ENCODE data around the gene KCNG4. TPM values are rescaled to one million over a fixed set of nuclear protein-coding genes. Genes with fewer than 3 reads are reported as not detected.

The KCNG4 gene
- polyA plus RNA-seq, 1 donor from 2014 or later = not detected

DNA sequence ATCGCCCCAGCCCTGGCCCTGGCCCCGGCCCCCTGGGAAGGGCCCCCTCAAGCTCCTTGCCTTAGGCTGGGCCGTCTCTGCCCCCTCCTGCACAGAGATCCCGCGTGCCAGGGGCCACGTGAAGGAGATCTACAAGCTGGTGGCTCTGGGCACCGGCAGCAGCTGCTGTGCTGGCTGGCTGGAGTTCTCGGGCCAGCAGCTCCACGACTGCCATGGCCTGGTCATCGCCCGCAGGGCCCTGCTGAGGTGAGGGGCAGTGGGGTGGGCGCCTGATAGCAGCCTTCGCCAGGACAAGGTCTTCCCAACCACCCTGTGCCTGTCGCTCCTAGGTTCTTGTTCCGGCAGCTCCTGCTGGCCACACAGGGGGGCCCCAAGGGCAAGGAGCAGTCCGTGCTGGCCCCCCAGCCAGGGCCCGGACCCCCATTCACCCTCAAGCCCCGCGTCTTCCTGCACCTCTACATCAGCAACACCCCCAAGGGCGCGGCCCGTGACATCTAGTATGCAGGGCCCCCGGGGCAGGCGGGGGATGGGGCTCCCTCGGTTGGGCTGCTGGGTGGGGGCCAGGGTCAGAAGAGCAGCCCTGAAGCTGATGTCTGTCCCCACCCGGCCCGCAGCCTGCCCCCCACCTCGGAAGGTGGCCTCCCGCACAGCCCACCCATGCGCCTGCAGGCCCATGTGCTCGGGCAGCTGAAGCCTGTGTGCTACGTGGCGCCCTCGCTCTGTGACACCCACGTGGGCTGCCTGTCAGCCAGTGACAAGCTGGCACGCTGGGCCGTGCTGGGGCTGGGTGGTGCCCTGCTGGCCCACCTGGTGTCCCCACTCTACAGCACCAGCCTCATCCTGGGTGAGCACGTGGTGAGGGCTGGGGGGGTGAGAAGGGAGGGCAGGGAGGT, 44.4 kb downstream of the KCNG4 start:
- Mint-ChIP-seq H3K27ac (no peak overlapping the region), H3K36me3 (no peaks in the 10 kb centered on the region), H3K4me1 (peaks cover 0 to 11% (median 0%) of the 10 kb centered on the region in 3 donors), H3K9me3 (no peaks in the 10 kb centered on the region), H3K27me3 (peaks cover 10% of the 10 kb centered on the region), H3K4me3 (no peak overlapping the region)

DNA sequence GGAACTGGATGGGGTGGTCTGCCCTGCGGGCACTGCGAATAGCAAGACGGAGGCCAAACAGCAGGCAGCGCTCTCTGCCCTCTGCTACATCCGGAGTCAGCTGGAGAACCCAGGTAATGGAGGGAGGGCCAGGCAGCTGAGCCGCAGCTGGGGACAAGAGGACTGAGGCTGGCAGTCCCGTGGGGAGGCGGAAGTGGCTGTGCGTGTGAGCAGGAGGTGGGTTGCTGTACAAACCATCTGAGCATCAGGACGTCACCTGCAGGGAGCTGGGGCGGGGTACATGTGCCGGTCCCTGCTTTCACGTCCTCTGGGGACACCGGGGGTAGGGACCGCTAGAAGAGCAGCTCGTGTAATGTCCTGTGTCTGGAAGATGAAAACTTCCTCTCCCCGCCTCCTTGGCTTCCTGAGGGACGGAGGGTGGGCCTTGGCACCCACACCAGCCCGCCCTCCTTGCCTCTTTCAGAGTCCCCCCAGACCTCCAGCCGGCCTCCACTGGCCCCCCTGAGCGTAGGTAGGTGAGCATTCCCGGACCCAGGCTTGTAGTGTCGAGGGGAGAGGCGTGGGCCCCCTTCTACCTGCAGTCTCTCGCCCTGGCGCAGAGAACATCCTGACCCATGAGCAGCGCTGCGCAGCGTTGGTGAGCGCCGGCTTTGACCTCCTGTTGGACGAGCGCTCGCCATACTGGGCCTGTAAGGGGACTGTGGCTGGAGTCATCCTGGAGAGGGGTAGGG, 45.2 kb downstream of the KCNG4 start:
- H3K9me3 Mint-ChIP-seq = no peaks in the 10 kb centered on the region
- peaks cover 0 to 11% (median 0%) of the 10 kb centered on the region in 3 donors for H3K4me1 Mint-ChIP-seq
- peak overlapping the region in 3 of 4 donors; percentile 66 to 84 (median 70) for H3K4me3 Mint-ChIP-seq
- H3K27ac Mint-ChIP-seq = no peak overlapping the region
- H3K27me3 Mint-ChIP-seq = peaks cover 10% of the 10 kb centered on the region
- H3K36me3 Mint-ChIP-seq = no peaks in the 10 kb centered on the region

DNA sequence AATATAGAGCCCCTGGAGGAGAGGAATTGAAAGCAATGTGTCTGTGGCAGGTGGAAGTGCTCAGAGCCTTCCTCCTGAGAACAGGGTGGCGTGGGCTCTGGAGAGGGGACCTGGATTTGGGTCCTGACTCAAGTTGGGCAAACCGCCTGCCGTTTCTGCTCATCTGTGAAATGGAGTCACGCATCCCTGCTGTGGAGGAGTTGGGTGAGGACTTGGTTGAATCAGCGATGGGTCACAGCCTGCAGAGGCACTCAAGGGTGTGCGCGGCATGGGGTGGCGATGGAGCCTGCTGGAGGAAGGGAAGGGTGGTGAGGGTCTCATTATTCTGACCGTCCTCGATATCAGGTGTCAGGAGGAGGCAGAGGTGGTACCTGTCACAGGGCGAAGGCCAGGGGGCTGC, 45.8 kb downstream of the KCNG4 start:
- Mint-ChIP-seq H3K27ac (peak overlapping the region in 1 of 3 donors; percentile 71), H3K9me3 (no peaks in the 10 kb centered on the region), H3K27me3 (peaks cover 10% of the 10 kb centered on the region), H3K4me3 (peak overlapping the region in 2 of 4 donors; percentile 70 to 84), H3K4me1 (peaks cover 0 to 11% (median 0%) of the 10 kb centered on the region in 3 donors), H3K36me3 (no peaks in the 10 kb centered on the region)

DNA sequence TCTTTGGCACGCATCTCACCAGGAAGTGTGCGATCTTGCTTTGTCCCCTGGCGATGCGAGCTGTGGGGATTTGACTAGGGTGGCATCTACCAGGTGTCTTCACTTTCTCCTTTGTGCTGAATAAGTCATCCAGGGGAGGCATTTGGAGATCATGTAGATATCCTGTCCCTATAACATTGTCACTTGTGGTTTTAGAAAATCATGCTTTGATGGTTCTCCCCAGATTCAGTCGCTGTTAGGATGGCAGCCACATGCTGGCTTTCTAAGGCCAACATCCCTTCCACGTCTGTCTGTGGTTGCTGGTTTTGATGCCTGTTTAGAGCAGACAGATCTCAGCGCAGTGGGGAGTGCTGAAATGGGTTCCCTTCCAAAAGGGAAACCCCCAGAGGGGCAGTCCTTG, 46.3 kb downstream of the KCNG4 start:
- Mint-ChIP-seq H3K9me3 (no peaks in the 10 kb centered on the region), H3K27ac (peak overlapping the region in 1 of 3 donors; percentile 71), H3K4me1 (peaks cover 0 to 11% (median 0%) of the 10 kb centered on the region in 3 donors), H3K4me3 (no peak overlapping the region), H3K27me3 (peaks cover 9% of the 10 kb centered on the region), H3K36me3 (no peaks in the 10 kb centered on the region)

DNA sequence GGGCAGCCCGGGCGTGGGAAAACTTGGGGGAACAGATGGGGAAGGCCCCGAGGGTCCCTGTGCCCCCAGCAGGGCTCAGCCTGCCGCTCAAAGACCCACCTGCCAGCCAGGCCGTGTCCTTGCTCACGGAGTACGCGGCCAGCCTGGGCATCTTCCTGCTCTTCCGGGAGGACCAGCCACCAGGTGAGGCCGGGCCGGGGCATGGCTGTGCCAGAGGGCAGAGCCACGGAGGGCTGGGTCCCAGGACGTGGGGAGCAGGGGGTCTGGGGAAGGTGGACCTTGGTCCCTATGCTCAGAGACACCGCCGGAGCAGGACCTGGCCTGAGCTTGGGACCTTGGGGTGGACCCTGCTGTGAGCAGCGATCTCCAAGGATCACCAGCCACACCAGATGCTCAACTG, 48.3 kb downstream of the KCNG4 start:
- H3K27me3 Mint-ChIP-seq = peaks cover 3% of the 10 kb centered on the region
- H3K36me3 Mint-ChIP-seq = no peaks in the 10 kb centered on the region
- H3K27ac Mint-ChIP-seq = no peak overlapping the region
- H3K4me1 Mint-ChIP-seq = peaks cover 0 to 11% (median 5%) of the 10 kb centered on the region in 3 donors
- H3K9me3 Mint-ChIP-seq = no peaks in the 10 kb centered on the region
- H3K4me3 Mint-ChIP-seq = no peak overlapping the region

DNA sequence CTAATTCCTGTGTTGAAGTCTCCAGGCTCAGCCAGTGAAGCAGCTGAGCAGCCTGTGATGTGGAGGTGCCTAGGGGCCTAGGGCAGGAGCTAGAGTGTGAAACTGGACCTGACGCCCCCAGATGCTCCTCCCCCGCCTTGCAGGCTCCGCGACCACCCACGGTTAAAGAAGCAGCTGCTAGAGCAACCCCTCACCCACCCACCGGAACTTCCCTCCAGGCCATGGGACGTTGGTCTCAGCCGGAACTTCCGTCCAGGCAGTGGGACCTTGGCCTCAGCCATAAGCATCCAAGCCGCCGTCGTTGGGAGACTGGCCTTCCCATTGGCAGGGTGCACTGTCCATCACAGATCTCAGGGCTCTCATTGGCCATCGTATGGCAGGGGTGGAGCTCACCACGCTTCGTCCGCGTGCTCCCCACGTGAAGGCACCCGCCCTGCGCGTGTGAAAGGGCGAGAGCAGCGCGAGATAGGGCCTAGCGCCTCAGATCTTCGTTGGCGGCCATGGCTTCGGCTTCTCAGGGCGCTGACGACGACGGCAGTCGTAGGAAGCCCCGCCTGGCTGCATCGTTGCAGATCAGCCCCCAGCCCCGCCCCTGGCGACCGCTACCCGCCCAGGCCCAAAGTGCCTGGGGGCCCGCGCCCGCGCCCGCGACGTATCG, 49.0 kb downstream of the KCNG4 start, which contains the start of gene ADAD2:
ADAD2 (plus strand) TSS at position 427 of the 658 bp plus-strand sequence; CDS start at position 501, 74 bp downstream.
- H3K4me1 Mint-ChIP-seq = peaks cover 2 to 13% (median 5%) of the 10 kb centered on the region in 3 donors

DNA sequence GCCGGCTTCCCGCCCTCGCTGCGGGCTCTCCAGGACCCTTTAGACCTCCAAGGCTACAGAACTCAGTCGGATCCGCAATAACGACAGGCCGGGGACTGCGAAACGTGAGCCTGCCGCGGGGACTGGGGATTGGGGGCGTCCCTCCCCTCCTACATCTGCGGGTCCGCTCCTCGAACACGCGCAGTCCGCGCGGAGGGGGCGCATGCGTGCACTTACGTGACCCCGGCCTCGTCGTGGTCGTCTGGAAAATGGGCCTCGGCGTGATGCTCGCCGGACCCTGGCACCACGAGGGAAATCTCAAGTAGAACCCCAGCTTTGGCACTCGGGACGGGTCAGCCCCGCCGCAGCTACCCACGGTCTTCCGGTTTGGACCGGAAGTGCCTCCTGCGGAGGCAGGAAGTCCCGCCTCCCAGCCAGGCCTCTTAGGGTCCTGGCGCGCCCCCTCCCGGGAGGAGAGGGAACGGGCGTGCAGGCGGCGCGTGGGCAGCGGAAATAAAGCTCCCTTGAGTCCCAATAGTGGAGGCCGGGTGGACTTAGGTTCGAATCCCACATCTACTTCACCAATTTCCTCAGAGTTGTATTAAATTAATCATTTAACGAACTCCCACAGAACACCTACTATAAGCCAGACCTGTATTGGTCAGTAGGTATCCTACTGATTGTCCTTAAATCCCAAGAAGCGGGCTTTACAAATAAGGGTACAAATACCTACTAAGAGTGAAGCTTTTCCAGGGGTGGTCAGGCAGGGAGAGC, 53.0 kb downstream of the KCNG4 start, which contains the start of gene TAF1C:
TAF1C (minus strand) TSS at position 373 of the 753 bp plus-strand sequence. CDS start 2,069 bp downstream, outside the sequence.
- Mint-ChIP-seq H3K36me3 (peaks cover 3% of the 10 kb centered on the region), H3K27me3 (no peaks in the 10 kb centered on the region), H3K4me3 (peak within 1 kb of the TSS; percentile 92 to 99 (median 95)), H3K9me3 (no peaks in the 10 kb centered on the region), H3K4me1 (peaks cover 5 to 11% (median 9%) of the 10 kb centered on the region in 3 donors), H3K27ac (peak within 1 kb of the TSS; percentile 76 to 92 (median 80))

More for the DNA sequence above, 49.0 kb downstream of the KCNG4 start, which contains the start of gene ADAD2:
- H3K9me3 Mint-ChIP-seq = no peaks in the 10 kb centered on the region
- no peaks in the 10 kb centered on the region for H3K36me3 Mint-ChIP-seq
- H3K27me3 Mint-ChIP-seq = peaks cover 3% of the 10 kb centered on the region
- peak within 1 kb of the TSS in 1 of 4 donors; percentile 77 for H3K4me3 Mint-ChIP-seq
- H3K27ac Mint-ChIP-seq = no peak within 1 kb of the TSS

DNA sequence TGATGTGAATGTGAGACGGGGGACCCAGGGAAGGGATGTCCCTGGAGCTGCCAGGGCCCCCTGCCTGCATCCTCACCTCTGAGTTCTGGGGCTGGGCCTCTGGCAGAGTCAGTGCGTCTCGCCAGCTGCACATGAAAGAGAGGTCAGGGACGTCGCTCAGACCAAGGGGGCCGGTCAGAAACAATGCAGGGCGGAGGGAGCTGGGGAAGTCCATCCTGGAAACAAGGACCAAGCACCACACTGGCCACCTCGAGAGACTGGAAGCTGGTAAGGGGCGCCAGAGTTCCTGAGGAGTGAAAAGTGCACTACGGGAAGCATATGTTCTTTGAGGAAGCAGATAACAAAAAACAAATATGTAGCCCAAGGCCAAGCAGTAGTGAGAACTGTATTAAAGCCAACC, 55.0 kb downstream of the KCNG4 start:
- no peak overlapping the region for H3K27ac Mint-ChIP-seq
- H3K4me1 Mint-ChIP-seq = peaks cover 5 to 11% (median 9%) of the 10 kb centered on the region in 3 donors
- no peaks in the 10 kb centered on the region for H3K27me3 Mint-ChIP-seq
- peaks cover 3% of the 10 kb centered on the region for H3K36me3 Mint-ChIP-seq
- H3K4me3 Mint-ChIP-seq = peak overlapping the region; percentile 58 to 99 (median 84)
- H3K9me3 Mint-ChIP-seq = no peaks in the 10 kb centered on the region

DNA sequence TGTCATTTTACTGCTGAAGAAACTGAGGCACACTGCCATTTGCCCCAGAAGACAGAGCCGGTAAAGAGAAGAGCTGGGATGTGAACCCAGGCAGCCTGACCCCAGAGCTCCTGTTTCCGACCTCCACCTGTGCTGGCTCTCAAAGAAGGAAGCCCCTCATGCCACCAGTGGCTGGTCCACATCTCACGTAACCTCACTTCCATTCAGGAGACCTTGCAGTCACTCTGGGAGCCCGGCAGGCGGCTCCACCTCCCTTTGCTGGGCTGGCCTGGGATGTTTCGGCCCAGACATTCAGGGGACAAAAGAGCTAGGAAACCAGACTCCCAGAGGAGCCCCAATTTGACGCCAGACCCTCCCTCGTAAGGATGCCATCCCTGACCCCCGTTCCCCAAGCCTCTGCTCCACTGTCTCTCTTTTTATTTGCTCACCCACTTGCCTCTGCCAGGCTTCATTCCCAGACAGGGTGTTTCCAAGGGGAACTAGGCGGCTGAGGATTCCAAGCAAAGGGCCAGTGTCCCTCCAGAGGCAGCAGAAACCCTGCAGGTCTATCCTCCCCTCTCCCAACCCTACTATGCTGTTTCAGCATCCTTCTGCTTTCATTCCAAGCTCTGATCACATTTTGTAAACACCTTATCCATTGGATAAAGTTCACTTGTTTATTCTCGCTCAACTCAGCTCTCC, 55.8 kb downstream of the KCNG4 start:
- H3K27ac Mint-ChIP-seq = no peak overlapping the region
- peaks cover 3% of the 10 kb centered on the region for H3K36me3 Mint-ChIP-seq
- H3K27me3 Mint-ChIP-seq = no peaks in the 10 kb centered on the region
- peaks cover 5 to 11% (median 9%) of the 10 kb centered on the region in 3 donors for H3K4me1 Mint-ChIP-seq
- H3K4me3 Mint-ChIP-seq = peak overlapping the region in 2 of 4 donors; percentile 50 to 65
- no peaks in the 10 kb centered on the region for H3K9me3 Mint-ChIP-seq

DNA sequence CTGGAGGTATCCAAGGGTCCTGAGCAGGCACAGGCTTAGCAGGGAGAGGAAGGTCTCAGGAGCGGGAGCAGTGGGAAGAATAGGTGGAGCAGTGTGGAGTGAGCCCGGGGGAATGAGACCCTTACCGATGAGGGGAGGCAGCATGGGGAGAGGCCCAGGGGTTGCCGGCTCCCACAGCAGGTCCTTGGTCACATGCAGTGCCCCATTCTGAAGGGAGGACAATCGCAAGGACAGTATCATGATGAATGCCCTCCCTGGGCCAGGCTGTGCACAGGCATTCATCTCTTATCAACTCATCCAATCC, 56.3 kb downstream of the KCNG4 start:
- H3K27me3 Mint-ChIP-seq = no peaks in the 10 kb centered on the region
- H3K9me3 Mint-ChIP-seq = no peaks in the 10 kb centered on the region
- peaks cover 3% of the 10 kb centered on the region for H3K36me3 Mint-ChIP-seq
- H3K4me3 Mint-ChIP-seq = peak overlapping the region in 2 of 4 donors; percentile 50 to 65
- no peak overlapping the region for H3K27ac Mint-ChIP-seq
- peaks cover 5 to 11% (median 9%) of the 10 kb centered on the region in 3 donors for H3K4me1 Mint-ChIP-seq

DNA sequence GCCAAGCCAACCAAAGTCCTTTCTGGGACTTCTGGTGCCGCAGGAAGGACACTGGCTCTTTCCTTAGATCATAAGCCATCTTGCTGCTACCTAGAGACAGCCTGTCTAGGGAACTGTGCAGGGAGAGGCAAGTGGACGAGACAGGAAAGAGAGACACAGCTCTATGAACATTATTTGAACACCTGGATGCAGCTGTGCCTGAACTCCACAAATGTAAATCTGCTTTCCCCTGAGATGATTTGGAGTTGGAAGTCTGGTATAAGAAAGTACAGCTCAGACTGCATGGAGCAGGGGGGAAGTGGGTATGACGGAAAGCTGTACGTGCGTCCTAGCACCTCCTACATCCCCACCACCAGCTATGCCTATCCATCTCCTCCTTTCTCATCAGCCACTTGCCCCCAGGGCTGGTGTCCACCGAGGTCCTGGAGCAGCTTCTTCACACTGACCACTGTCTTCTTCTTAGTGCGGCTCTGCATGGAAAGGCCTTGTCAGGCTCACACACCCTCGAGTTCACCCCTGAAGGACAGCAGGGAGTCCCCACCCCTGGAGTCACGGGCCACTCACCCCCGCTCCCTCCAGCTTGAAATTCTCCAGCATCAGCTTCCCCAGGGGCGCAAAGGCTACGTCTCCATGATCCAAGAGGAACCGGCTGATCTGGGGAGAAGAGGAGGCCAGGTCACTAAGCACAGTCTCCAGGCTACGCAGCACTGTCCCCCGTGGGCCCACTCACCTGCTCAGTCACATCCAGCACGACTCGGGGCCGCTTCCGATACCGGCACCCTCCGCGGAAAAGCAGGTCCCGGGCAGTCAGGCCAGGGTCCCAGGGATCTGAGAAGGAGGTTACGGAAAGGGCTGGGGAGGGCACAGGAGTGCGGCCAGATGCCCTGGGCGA, 56.9 kb downstream of the KCNG4 start:
- Mint-ChIP-seq H3K4me1 (peaks cover 5 to 11% (median 9%) of the 10 kb centered on the region in 3 donors), H3K27me3 (no peaks in the 10 kb centered on the region), H3K36me3 (peaks cover 3% of the 10 kb centered on the region), H3K27ac (no peak overlapping the region), H3K4me3 (no peak overlapping the region), H3K9me3 (no peaks in the 10 kb centered on the region)

DNA sequence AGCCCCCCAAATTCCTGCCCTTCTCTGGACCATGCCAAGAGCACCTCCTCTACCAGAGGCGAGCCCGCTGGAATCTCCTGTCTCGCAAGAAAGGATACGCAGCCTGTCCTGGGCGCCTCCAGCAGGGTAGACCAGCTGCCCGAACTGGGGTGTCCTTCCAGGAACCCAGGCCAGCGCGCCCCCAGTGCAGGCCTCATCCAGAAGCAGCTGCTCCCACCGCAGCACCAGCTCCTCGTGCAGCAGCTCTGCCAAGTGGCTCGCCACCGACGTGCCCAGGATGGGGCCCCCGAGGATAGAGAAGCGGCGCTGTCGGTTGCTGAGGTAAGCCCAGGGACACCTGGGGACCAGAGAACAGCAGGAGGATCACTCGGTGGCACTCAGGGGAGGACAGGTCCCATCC, 57.7 kb downstream of the KCNG4 start:
- no peaks in the 10 kb centered on the region for H3K27me3 Mint-ChIP-seq
- peaks cover 3% of the 10 kb centered on the region for H3K36me3 Mint-ChIP-seq
- H3K9me3 Mint-ChIP-seq = no peaks in the 10 kb centered on the region
- H3K27ac Mint-ChIP-seq = no peak overlapping the region
- peaks cover 5 to 11% (median 9%) of the 10 kb centered on the region in 3 donors for H3K4me1 Mint-ChIP-seq
- H3K4me3 Mint-ChIP-seq = no peak overlapping the region

Data from IgD-negative memory B cell (primary cell).